ENCODE data around the gene PPM1L.

Gene PPM1L

DNA sequence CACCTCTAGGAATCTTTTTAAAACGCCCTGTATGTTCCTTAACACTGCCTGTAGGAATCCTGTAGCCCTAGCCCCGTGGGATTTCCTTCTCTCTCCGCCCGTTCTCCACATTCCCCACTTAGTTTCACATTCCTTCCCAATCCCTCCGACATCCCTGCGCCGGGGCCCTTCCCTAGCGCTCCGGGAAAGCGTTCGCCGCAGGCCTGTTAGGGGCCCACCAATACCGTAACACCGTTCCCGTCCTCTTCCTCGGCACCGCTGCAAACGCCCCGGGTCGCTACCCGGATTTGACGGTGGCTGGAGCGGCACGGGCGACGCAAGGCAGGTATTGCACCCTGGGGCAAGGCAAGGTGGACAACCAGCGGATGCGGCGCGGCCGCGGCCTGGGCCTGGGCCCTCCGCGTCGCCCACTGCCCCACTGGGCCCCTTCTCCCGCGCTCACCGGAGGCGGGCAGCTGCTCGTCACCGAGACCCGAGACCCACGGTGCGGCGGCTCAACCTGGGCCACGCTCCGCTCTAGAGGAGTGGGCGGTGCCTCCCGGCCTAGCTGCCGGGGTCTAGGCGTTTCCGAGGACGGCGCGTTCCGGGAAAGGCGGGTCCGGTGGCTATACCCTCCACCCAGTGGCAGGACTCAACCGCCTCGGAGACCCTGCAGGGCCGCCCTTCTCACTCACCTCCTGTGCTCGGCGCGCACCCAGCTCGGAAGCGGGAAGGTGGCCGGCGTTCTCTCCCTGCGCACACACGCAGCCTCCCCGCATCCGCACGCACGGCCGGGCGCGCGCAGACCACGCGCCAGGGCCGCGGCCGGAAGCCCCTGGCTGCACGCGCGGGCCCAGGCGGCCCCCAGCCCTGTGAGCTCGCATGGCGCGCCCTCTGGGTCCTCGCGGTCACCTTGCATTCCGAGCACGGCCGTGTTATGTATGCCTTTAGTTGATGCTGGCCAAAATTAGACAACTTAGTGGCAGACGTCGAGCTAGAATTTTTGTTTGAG, 348.8 kb downstream of the PPM1L start, which contains the start of gene B3GALNT1:
B3GALNT1 (minus strand) TSS at position 789 of the 991 bp plus-strand sequence. CDS start 18,595 bp downstream, outside the sequence.
- no peak for DNase-seq

DNA sequence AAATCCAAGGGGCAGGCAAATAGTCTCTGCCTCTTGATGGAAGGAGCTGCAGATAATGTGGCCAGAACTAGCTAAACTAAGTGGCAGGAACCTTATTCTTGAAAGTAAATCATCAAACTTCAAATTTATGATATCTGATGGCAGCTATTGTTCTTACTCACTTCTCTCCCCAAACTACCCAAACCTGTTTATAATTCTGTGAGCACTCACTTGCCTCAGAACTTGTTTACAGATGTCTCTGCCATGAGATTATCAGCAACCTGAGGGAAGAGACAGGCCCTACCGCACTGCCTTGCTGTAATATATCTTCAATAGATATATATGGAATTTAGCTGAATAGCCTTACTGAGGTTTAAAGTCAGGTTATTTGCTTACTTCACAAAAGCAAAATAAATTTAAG, 351.3 kb downstream of the PPM1L start:
- DNase-seq = no peak

DNA sequence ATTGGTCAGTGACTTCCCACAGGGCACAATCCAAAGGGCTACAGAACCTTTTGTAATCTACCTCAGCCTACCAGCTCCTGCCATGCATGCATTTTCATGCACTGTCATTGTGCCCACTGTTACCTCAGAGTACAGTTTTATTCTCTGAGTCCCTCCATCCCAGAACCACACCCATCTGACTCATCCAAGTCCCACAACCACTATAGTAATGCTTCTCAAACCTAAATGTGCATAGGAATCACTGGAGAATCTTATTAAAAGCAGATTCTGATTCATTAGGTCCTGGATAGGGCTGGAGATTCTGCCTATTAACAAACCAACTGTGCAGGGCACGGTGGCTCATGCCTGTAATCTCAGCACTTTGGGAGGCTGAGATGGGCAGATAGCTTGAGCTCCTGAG, 352.8 kb downstream of the PPM1L start:
- no peak for DNase-seq

DNA sequence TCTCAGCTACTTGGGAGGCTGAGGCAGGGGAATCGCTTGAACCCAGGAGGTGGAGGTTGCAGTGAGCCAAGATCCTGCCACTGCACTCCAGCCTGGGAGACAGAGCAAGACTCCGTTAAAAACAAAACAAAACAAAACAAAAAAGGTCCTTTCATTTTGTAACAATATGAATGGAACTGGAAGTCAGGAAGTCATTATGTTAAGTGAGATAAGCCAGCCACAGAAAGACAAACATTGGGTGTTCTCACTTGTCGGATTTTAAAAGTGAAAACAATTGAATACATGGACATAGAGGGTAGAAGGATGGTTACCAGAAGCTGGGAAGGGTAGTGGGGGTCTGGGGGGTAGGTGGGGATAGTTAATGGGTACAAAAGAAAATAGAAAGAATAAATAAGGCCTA, 361.6 kb downstream of the PPM1L start:
- no peak for DNase-seq

DNA sequence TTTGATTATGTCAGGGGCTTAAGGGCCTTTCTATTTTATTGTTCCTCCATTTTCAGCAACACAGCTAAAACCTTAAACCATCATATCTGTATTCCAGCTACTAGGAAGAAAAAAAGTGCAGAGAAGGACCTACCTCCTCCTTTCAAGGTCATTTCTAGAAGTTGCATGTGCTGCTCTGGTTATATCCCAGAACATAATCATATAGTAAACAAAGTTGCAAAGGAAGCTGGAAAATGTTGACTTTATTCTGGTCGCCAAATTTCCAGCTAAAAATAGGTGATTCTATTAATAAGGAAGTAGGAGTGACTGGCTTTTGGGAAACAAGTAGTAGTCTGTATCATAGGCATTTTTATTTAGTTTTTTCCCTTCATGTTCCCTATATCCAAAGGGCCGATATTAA, 370.5 kb downstream of the PPM1L start:
- no peak for DNase-seq
